ENCODE measurements around the gene ABI1.

Gene ABI1

DNA sequence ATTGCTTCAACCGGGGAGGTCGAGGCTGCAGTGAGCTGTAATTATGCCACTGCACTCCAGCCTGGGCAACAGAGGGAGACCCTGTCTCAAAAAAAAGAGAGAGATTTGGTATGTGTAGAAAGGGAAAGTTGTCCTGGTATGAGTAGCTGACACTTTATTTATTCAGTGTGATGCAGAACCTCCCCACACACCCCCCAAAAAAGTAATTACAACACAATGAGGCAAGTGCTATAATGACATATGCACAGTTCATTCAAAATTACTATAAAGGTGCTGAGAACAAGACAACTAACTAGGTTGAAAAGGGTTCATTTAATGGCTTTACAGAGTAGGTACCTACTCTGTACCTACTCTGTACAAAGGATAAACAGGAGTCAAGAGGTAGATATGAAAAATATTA lies 83.1 kb downstream of the ABI1 start:
- ChIA-PET CTCF (no interaction called here), POLR2A (no interaction called here)
- DNase-seq (ENCODE audit: low read depth, low spot score): no peak
- H3K4me3 ChIP-seq (ENCODE audit: low read depth, low read length): no peak overlapping the region
- TF ChIP-seq, protein P1, sequence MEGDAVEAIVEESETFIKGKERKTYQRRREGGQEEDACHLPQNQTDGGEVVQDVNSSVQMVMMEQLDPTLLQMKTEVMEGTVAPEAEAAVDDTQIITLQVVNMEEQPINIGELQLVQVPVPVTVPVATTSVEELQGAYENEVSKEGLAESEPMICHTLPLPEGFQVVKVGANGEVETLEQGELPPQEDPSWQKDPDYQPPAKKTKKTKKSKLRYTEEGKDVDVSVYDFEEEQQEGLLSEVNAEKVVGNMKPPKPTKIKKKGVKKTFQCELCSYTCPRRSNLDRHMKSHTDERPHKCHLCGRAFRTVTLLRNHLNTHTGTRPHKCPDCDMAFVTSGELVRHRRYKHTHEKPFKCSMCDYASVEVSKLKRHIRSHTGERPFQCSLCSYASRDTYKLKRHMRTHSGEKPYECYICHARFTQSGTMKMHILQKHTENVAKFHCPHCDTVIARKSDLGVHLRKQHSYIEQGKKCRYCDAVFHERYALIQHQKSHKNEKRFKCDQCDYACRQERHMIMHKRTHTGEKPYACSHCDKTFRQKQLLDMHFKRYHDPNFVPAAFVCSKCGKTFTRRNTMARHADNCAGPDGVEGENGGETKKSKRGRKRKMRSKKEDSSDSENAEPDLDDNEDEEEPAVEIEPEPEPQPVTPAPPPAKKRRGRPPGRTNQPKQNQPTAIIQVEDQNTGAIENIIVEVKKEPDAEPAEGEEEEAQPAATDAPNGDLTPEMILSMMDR (IDR thresholded peaks at IDR 0.05; ENCODE audit: insufficient read depth, low read length, missing control alignments): no peak

DNA sequence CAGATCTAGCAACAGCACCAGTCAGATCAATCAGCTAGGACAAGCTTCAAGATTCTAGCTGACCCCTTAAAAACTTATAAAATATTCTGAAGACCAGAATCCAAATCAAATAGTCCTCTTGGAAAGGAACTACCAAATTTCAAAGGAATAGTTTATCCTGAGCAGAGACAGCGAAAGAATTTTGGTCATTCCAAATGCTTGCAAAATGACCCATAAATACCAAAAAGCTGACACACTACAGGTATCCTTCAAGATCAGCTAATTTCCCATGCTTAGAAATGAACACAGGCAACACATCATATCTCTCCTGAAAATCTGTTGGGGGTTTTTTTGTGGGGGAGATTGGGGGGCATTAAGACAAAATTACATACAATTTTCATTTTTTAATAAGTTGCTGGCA lies 84.5 kb downstream of the ABI1 start:
- DNase-seq (ENCODE audit: low read depth, low spot score): no peak

DNA sequence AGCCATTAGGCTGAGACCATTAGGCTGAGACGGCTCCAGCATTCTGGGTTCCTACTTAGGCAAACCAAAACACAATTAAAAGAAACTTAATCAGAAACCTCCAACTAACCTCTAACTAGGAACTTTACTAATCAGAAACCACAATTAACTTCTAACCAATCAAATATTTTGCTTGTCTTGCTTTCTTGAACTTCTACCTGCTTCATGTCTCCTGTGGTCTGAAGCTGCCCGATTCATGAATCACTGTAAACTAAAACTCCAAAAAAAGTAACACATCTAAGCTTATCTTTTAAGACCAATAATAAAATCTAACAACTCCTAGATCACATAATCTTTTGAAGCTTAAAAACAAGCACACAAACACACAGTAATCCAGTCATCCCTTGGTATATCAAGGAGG lies 87.1 kb downstream of the ABI1 start:
- TF ChIP-seq, protein P1 (IDR thresholded peaks at IDR 0.05; ENCODE audit: insufficient read depth, low read length, missing control alignments): no peak
- no peak for DNase-seq (ENCODE audit: low read depth, low spot score)
- no peak overlapping the region for H3K4me3 ChIP-seq (ENCODE audit: low read depth, low read length)
- CTCF ChIA-PET: interaction anchor here (2.1 kb wide), 1 partner anchor 48 kb away, joined by 7 read pairs; no protein-coding TSS in a partner anchor
- POLR2A ChIA-PET: no interaction called here

More for the DNA sequence above, 84.5 kb downstream of the ABI1 start:
- TF ChIP-seq, protein P1 (IDR thresholded peaks at IDR 0.05; ENCODE audit: insufficient read depth, low read length, missing control alignments): no peak
- POLR2A ChIA-PET: no interaction called here
- CTCF ChIA-PET: interaction anchor here (1.3 kb wide), 1 partner anchor 20 kb away, joined by 4 read pairs; no protein-coding TSS in a partner anchor
- no peak overlapping the region for H3K4me3 ChIP-seq (ENCODE audit: low read depth, low read length)

DNA sequence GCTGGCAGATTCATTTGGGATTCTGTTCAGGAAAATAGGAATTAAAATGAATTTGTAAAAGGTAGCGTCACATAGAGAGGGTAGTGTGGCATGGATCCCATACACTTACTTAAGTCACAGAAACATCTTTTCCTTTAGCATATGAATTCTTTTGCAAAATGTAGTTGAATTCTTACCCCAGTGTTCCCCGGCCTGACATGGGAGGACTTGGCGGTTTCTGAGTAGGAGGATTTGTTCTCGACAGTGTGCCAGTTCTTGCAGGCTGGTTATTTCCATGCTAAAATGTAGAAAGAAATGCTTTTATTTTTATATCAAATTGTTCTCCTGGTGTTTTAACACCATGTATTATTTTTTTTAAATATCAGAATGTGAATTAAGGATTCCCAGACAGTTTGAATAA lies 90.7 kb downstream of the ABI1 start:
- ChIA-PET CTCF (interaction anchor here (0.5 to 1.0 kb wide), 2 partner anchors 21 to 44 kb away, joined by 3 read pairs; no protein-coding TSS in a partner anchor), POLR2A (no interaction called here)
- no peak for DNase-seq (ENCODE audit: low read depth, low spot score)
- H3K4me3 ChIP-seq (ENCODE audit: low read depth, low read length): no peak overlapping the region
- TF ChIP-seq, protein P1 (IDR thresholded peaks at IDR 0.05; ENCODE audit: insufficient read depth, low read length, missing control alignments): no peak

DNA sequence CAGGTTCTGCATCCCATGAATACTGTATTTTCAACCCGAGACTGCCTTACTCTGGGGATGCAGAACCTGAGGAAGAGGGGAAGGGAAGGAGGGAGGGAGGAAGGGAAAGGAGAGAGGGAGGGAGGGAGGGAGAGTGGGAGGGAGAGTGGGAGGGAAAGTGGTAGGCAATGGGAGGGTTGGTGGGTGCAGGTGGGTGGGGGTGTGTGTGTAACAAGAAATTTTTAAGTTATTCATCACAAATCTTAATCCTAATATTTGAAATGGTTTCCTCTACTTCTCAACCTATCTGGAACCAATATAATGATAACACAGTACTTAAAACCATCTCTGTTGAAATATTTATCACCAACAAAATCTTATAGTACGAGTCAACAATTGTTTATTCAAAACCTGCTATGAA lies 95.2 kb downstream of the ABI1 start:
- no peak overlapping the region for H3K4me3 ChIP-seq (ENCODE audit: low read depth, low read length)

DNA sequence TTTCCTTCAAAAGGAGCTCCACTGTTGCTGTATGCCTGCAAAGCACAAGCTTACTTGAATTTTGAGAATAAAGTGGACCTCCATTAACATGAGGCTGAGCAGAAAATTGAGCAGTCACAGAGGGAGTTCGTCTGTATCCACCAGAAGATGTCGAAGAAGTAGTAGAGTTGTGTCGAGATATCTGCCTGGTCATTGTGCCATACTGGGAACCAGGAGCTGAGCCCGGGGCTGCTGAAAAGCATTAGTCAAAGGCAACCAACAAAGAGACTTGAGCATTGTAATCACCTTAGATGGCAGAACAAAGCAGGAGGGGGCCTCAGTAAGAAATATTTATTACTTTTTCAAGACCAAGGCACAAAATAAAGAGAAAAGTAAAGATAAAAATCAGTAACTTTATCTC lies 101.8 kb downstream of the ABI1 start:
- CTCF ChIA-PET: interaction anchor here (0.7 to 1.4 kb wide), 2 partner anchors 33 to 102 kb away, joined by 3 read pairs; partner anchors contain the start of gene ABI1

More for the DNA sequence above, 95.2 kb downstream of the ABI1 start:
- TF ChIP-seq, protein P1 (IDR thresholded peaks at IDR 0.05; ENCODE audit: insufficient read depth, low read length, missing control alignments): no peak
- DNase-seq (ENCODE audit: low read depth, low spot score): no peak
- ChIA-PET CTCF (no interaction called here), POLR2A (no interaction called here)

More for the DNA sequence above, 101.8 kb downstream of the ABI1 start:
- TF ChIP-seq, protein P1 (IDR thresholded peaks at IDR 0.05; ENCODE audit: insufficient read depth, low read length, missing control alignments): no peak
- POLR2A ChIA-PET: no interaction called here
- H3K4me3 ChIP-seq (ENCODE audit: low read depth, low read length): no peak overlapping the region
- no peak for DNase-seq (ENCODE audit: low read depth, low spot score)

Data from AG04449 (cell line).